ENCODE measurements around the gene EGLN1. TPM values are rescaled to one million over a fixed set of nuclear protein-coding genes. Genes with fewer than 3 reads are reported as not detected.

Gene EGLN1
- total RNA-seq, 1 experiment from 2014 or later: 27.1 TPM

Other genes starting within 250 kb of the EGLN1 start
- 42.8 TPM for gene GNPAT, start 181.1 kb downstream of the EGLN1 start, total RNA-seq (2021; ENCODE audit: unreplicated experiment)
- gene EXOC8, start 84.4 kb downstream of the EGLN1 start, total RNA-seq (2021; ENCODE audit: unreplicated experiment): 12.7 TPM
- gene SPRTN, start 84.0 kb downstream of the EGLN1 start, total RNA-seq (2021; ENCODE audit: unreplicated experiment): 14.9 TPM
- gene TSNAX, start 106.4 kb upstream of the EGLN1 start, total RNA-seq (2021; ENCODE audit: unreplicated experiment): 47.1 TPM
- 1.8 TPM for gene DISC1, start 204.5 kb upstream of the EGLN1 start, total RNA-seq (2021; ENCODE audit: unreplicated experiment)

Data from HCT116 (cell line).